ENCODE results near the gene CPNE7.

CPNE7 gene

DNA sequence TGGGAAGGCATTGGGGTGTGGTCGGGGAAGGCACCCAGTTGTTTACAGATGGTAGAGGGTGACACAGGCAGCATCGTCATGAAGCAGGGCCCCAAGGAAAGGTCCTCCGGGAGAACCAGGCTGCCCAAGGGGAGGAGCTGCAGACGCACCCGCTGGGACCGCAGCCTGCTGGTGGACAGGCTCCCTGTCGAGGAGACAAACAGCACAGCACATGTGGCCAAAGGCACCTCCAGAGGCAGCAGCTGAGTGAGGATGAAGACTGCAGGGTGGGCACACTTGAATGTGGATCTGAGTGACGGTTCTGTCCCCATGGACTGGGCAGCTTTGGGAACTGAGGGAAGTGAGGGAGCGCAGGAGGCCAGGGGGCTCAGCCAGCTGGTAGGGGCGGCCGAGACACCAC lies 69.6 kb downstream of the CPNE7 start:
- TF ChIP-seq, protein P1, sequence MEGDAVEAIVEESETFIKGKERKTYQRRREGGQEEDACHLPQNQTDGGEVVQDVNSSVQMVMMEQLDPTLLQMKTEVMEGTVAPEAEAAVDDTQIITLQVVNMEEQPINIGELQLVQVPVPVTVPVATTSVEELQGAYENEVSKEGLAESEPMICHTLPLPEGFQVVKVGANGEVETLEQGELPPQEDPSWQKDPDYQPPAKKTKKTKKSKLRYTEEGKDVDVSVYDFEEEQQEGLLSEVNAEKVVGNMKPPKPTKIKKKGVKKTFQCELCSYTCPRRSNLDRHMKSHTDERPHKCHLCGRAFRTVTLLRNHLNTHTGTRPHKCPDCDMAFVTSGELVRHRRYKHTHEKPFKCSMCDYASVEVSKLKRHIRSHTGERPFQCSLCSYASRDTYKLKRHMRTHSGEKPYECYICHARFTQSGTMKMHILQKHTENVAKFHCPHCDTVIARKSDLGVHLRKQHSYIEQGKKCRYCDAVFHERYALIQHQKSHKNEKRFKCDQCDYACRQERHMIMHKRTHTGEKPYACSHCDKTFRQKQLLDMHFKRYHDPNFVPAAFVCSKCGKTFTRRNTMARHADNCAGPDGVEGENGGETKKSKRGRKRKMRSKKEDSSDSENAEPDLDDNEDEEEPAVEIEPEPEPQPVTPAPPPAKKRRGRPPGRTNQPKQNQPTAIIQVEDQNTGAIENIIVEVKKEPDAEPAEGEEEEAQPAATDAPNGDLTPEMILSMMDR (IDR thresholded peaks at IDR 0.05; ENCODE audit: low read depth, low read length), result no peak
- no peak for DNase-seq (ENCODE audit: low read depth in 2 of 2)
- H3K4me3 ChIP-seq (replicated peaks in 1 of 2; ENCODE audit: low read depth in 2 of 2, low read length in 2 of 2), result no peak overlapping the region

DNA sequence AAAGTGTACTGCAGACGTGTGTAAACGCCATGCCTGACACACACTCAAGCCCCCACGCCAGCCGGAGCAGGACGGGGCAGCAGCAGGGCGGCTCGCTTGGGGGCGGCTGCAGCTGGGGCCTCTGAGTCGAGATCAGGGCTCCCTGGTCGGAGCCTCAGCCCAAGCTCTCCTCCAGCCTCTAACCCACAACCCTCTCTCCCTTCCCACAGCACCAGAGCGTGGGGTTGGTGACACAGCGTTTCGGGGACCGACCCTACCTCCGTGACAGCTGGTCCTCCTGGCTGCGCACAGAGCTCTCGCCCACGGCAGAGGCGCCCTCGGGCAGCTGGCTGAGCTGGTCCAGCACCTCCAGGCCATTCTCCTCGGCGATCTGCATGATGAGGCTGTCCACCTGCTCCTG lies 70.7 kb downstream of the CPNE7 start:
- no peak for DNase-seq (ENCODE audit: low read depth in 2 of 2)
- H3K4me3 ChIP-seq (replicated peaks in 1 of 2; ENCODE audit: low read depth in 2 of 2, low read length in 2 of 2), result no peak overlapping the region
- TF ChIP-seq, protein P1 (IDR thresholded peaks at IDR 0.05; ENCODE audit: low read depth, low read length), result no peak
